Neural cell (in vitro differentiated cells): ENCODE results near the gene ARHGAP24. TPM values are rescaled to one million over a fixed set of nuclear protein-coding genes. Genes with fewer than 3 reads are reported as not detected.

Experiments used
- H2AFZ ChIP-seq: fragments of 200-600, 300-800 bp; sonication (generic), shearing (Covaris generic); 2 replicates; pipeline ENCODE4 v1.6.0; 2014; ENCODE audit warnings: low read depth, mild to moderate bottlenecking, antibody characterized with exemption, low read length, moderate library complexity
- H3F3A ChIP-seq: fragments of 200-600 bp; shearing (Covaris generic); 2 replicates; pipeline ENCODE4 v1.6.1; 2016; ENCODE audit warnings: mild to moderate bottlenecking, moderate library complexity, mixed read lengths, antibody characterized with exemption, low read length; ENCODE audit not compliant: insufficient read depth, poor library complexity, severe bottlenecking
- H3K27ac ChIP-seq: fragments of 200-600, 300-800 bp; sonication (generic), shearing (Covaris generic); 2 replicates; pipeline ENCODE4 v1.5.1; 2014; ENCODE audit warnings: mild to moderate bottlenecking, low read length, moderate library complexity
- H3K27me3 ChIP-seq: fragments of 300-800, 200-600 bp; sonication (generic), shearing (Covaris generic); 2 replicates; pipeline ENCODE4 v1.6.0; 2014; ENCODE audit warnings: mild to moderate bottlenecking, low read depth, low read length, moderate library complexity; ENCODE audit not compliant: insufficient read depth
- H3K36me3 ChIP-seq: fragments of 300-800, 200-600 bp; sonication (generic), shearing (Covaris generic); 2 replicates; pipeline ENCODE4 v1.5.1; 2014; ENCODE audit warnings: mild to moderate bottlenecking, antibody characterized with exemption, low read length, moderate library complexity; ENCODE audit not compliant: insufficient read depth
- H3K4me2 ChIP-seq: fragments of 300-800, 200-600 bp; sonication (generic), shearing (Covaris generic); 2 replicates; pipeline ENCODE4 v1.6.0; 2014; ENCODE audit warnings: mild to moderate bottlenecking, low read length
- H3K4me3 ChIP-seq: fragments of 300-800, 200-600 bp; sonication (generic), shearing (Covaris generic); 2 replicates; pipeline ENCODE4 v1.5.1; 2014; ENCODE audit warnings: mild to moderate bottlenecking, low read length, moderate library complexity
- H3K79me2 ChIP-seq: fragments of 200-600 bp; shearing (Covaris generic); replicated peaks from 2 replicates; pipeline ENCODE4 v1.6.0; 2014; ENCODE audit warnings: mild to moderate bottlenecking, low read length, moderate library complexity; ENCODE audit not compliant: insufficient read depth
- H3K9ac ChIP-seq: fragments of 300-800, 200-600 bp; sonication (generic), shearing (Covaris generic); 2 replicates; pipeline ENCODE4 v1.6.1; 2016; ENCODE audit warnings: mild to moderate bottlenecking, low read length, mixed read lengths
- H3K9me2 ChIP-seq: fragments of 200-600 bp; shearing (Covaris generic); 2 replicates; pipeline ENCODE4 v1.6.1; 2016; ENCODE audit warnings: mild to moderate bottlenecking, low read length, mixed read lengths; ENCODE audit not compliant: insufficient read depth
- H3K9me3 ChIP-seq: fragments of 200-600, 300-800 bp; sonication (generic), shearing (Covaris generic); 2 replicates; pipeline ENCODE4 v1.6.1; 2016; ENCODE audit warnings: mild to moderate bottlenecking, mixed run types, low read length, moderate library complexity, mixed read lengths
- H4K20me1 ChIP-seq: fragments of 200-600 bp; shearing (Covaris generic); 2 replicates; pipeline ENCODE4 v1.6.1; 2016; ENCODE audit warnings: mild to moderate bottlenecking, mixed run types; ENCODE audit not compliant: insufficient read depth
- EP300 ChIP-seq: fragments of 450-650 bp; conservative IDR thresholded peaks from 2 replicates; pipeline ENCODE4 v1.6.1; 2014; ENCODE audit warnings: antibody characterized with exemption, mild to moderate bottlenecking, moderate library complexity; ENCODE audit not compliant: poor library complexity, severe bottlenecking
- EZH2 ChIP-seq: fragments of 200-600, 300-800 bp; shearing (Covaris generic), sonication (generic); IDR thresholded peaks from 2 replicates; pipeline ENCODE4 v1.6.1; 2014; ENCODE audit warnings: antibody characterized with exemption, low read length, borderline replicate concordance, mild to moderate bottlenecking; ENCODE audit not compliant: insufficient read depth, poor library complexity, severe bottlenecking
- MXI1 ChIP-seq: fragments of 450-650 bp; conservative IDR thresholded peaks from 2 replicates; pipeline ENCODE4 v1.6.1; 2014; ENCODE audit warnings: antibody characterized with exemption, mild to moderate bottlenecking; ENCODE audit not compliant: poor library complexity, severe bottlenecking
- RAD21 ChIP-seq: fragments of 450-650 bp; conservative IDR thresholded peaks from 2 replicates; pipeline ENCODE4 v1.6.1; 2014; ENCODE audit warnings: antibody characterized with exemption, mild to moderate bottlenecking, moderate library complexity
- REST ChIP-seq: IDR thresholded peaks from 2 replicates; pipeline ENCODE4 v1.6.1; 2012; ENCODE audit warnings: borderline replicate concordance
- SMC3 ChIP-seq: fragments of 450-650 bp; conservative IDR thresholded peaks from 2 replicates; pipeline ENCODE4 v1.6.1; 2014; ENCODE audit warnings: antibody characterized with exemption, mild to moderate bottlenecking, moderate library complexity; ENCODE audit not compliant: poor library complexity
- TAF1 ChIP-seq: IDR thresholded peaks from 2 replicates; pipeline ENCODE4 v1.6.1; 2012; ENCODE audit warnings: low read depth
- polyA plus RNA-seq: library from polyadenylated mRNA; depleted of rRNA; stranded (reverse); fragments of >200 nt; gene quantifications from 2 replicates; pipeline ENCODE4 v1.2.3, GENCODE V29; 2014
- TF ChIP-seq, protein P1 (sequence below): fragments of 450-650 bp; IDR thresholded peaks from 2 replicates; pipeline ENCODE4 v1.5.1; 2014; ENCODE audit warnings: antibody characterized with exemption, mild to moderate bottlenecking, moderate library complexity; ENCODE audit not compliant: poor library complexity, severe bottlenecking

Gene ARHGAP24
- polyA plus RNA-seq, 1 donor from 2014 or later, result 2.9 TPM

DNA sequence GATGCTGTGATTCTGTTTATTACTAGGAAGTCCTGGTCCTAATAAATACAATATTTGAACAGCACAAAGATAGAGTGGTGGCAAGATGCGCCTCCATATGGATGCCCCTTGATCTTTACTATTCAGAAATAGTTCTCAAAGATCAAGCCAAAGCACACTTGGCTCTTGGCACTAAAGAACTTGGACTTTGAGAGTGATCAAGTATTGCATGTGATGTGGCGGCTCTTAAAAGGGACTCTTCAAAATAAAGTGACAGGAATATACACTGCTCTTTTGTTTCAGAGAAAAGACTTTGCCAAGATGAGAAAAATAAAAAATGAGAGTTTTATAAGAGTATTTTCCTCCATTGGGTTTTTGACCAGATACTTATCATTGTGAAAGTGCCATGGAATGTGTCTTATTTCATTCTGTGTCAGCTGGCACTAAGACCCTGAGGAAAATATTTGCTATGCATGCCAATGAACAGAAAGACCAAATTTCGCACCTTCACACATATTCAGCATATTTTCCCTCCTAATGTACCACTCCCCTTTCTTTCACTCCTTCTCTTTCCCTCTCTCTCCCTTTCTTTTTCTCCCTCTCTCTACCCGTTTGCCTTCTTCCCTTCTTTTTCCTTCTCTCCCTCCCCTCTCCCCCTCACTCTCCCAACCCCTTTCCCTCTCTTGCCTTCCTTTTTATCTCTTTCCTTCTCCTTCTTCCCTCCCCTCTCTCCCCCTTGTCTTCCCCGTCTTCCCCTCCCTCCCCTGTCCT lies 35.1 kb downstream of the ARHGAP24 start:
- H3F3A ChIP-seq, result no peaks in the 10 kb centered on the region
- H3K79me2 ChIP-seq, result no peaks in the 10 kb centered on the region
- no peaks in the 10 kb centered on the region for H3K27me3 ChIP-seq
- H3K9ac ChIP-seq, result no peak overlapping the region
- H3K9me2 ChIP-seq, result no peaks in the 10 kb centered on the region
- H3K36me3 ChIP-seq, result no peaks in the 10 kb centered on the region
- H3K4me2 ChIP-seq, result no peak overlapping the region
- no peaks in the 10 kb centered on the region for H4K20me1 ChIP-seq
- no peaks in the 10 kb centered on the region for H3K9me3 ChIP-seq
- no peak overlapping the region for H3K27ac ChIP-seq
- TF ChIP-seq, protein P1, sequence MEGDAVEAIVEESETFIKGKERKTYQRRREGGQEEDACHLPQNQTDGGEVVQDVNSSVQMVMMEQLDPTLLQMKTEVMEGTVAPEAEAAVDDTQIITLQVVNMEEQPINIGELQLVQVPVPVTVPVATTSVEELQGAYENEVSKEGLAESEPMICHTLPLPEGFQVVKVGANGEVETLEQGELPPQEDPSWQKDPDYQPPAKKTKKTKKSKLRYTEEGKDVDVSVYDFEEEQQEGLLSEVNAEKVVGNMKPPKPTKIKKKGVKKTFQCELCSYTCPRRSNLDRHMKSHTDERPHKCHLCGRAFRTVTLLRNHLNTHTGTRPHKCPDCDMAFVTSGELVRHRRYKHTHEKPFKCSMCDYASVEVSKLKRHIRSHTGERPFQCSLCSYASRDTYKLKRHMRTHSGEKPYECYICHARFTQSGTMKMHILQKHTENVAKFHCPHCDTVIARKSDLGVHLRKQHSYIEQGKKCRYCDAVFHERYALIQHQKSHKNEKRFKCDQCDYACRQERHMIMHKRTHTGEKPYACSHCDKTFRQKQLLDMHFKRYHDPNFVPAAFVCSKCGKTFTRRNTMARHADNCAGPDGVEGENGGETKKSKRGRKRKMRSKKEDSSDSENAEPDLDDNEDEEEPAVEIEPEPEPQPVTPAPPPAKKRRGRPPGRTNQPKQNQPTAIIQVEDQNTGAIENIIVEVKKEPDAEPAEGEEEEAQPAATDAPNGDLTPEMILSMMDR, result no peak
- no peak overlapping the region for H3K4me3 ChIP-seq
- no peak overlapping the region for H2AFZ ChIP-seq

GRCh38 chr4:85510632-85510984 lies 35.7 kb downstream of the ARHGAP24 start:
- Histone ChIP-seq H3K27ac (no peak overlapping the region), H3K9me3 (no peaks in the 10 kb centered on the region), H3F3A (no peaks in the 10 kb centered on the region), H3K36me3 (no peaks in the 10 kb centered on the region), H4K20me1 (no peaks in the 10 kb centered on the region), H3K79me2 (no peaks in the 10 kb centered on the region), H3K4me2 (no peak overlapping the region), H2AFZ (no peak overlapping the region), H3K4me3 (no peak overlapping the region), H3K9me2 (no peaks in the 10 kb centered on the region), H3K9ac (no peak overlapping the region), H3K27me3 (no peaks in the 10 kb centered on the region)
- TF ChIP-seq SMC3 (no peak), EP300 (no peak), RAD21 (no peak), REST (no peak), EZH2 (no peak), MXI1 (no peak), TAF1 (no peak)
- TF ChIP-seq, protein P1, result no peak
